SKM-1 (cell line): ENCODE results near the gene HCK.

Experiments used
- DNase-seq: peaks from one replicate; lab custom pipeline; 2025; ENCODE audit not compliant: unreplicated experiment; lab: John Stamatoyannopoulos, UW

Gene HCK

DNA sequence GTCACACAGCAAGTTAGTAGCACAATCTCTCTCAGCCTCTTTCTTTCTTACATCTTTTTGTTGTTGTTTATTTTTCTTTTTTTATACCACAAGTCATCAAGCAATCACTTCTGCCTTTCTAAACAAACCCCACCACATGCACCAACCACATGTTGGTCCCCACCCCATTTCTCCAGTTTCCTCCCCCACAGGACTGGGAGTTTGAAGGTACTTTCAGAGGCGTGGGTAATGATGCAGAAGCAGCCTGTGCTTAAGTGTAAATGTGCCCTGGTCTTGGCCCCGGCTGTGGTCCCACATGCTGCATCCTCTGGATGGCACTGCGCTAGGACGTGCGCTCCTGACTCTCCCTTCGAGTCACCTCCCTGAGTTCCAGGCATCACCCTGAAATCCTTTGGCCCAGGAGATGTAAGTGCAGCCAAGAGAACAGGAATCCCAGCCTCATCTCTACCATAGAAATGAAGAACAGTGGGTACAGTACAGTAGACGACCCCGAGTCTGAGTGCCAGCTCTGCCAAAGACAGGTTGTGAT lies 5.7 kb downstream of the HCK start:
- no peak for DNase-seq

DNA sequence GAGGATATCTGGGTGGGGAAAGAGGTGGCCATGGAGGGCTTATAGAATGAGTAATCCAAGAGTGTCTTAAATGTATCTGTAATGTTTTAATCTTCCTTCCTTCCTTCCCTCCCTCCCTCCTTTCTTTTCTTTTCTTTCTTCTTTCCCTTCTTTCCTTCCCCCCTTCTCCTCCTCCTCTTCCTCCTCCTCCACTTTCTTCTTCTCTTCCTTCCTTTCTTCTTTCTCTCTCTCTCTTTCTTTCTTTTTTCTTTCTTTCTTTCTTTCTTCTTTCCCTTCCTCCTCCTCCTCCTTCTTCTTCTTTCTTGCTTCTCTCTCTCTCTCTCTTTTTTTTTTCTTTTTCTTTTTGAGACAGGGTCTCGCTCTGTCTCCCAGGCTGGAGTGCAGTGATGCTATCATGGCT lies 7.1 kb downstream of the HCK start:
- DNase-seq = no peak

DNA sequence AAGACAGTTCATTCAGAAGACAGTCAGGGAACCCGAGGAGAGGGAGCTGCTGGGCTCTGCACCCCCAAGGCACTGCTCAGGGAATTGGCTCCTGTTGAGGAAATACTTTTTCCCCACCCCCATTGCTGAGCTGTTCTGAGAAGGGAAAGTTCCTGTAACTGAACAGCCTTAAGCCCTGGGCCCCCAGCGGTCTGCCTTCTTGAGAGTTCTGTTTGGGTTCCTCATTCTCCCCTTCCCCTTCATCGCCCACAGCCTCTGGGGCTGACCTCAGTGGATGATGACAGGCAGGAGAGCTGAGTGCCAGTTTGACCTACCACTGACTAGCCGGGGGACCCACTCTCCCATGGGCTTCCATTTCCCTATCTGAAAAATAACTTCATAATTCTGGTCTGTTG lies 10.7 kb downstream of the HCK start:
- DNase-seq = peak; percentile 96

DNA sequence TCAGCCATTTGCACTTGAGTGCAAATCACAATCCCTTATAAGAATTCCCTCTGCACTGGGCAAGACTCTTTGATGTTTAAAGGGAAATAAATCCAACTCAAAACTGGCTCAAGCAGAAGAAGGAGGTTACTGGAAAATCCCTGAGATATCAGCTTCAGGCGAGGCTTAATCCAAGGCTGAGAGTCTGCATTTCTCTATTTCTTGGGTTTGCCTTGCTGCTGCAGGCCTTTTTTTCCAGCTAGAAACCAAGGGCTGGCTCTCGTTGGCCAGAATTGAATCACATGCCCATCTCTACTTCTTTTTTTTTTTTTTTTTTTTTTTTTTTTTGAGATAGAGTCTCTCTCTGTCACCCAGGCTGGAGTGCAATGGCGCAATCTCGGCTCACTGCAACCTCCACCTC lies 11.7 kb downstream of the HCK start:
- peak; percentile 45 for DNase-seq

DNA sequence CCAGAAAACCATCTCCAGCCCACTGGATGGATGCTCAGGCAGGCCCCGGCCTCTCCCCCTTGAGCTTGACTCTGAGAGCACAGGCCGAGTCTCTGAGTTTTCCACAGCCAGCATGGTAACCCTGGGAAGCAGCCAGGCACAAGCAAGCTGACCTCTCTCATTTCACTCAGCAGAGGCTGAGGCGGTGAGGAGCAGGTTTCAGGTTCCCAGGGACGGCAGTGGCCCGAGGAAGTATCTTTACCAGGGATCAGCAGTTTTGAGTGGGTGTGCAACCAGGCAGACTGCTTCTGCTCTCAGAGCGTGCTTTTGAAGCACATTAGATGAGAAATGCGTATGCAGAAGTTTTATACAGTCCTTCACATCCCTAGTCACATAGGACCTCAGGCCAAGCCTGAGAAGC lies 12.6 kb downstream of the HCK start:
- DNase-seq = no peak

DNA sequence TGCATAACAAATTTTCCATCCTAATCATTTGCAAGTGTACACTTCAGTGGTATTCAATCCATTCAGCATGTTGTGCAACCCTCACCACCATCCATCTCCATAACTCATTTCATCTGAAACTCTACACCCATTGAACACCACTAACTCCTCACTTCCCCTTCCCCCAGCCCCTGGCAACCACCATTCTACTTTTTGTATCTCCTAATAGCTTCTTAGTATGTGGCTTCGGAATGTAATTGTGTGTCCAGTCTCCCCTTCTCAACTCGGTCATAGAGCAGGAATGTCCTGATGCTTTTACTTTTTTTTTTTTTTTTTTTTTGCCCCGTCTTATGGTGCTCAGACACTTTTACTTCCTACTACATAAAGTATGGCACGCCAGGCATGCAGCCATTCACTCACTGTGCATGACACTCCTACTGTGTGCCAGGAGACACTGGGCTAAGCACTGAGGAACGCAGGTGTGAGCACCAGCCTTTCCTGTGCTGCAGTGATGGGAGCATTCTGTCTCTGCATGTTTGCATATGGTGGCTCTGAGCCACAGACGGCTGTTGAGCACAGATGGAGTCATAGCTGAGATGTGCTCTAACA lies 15.3 kb downstream of the HCK start:
- DNase-seq = peak; percentile 43

DNA sequence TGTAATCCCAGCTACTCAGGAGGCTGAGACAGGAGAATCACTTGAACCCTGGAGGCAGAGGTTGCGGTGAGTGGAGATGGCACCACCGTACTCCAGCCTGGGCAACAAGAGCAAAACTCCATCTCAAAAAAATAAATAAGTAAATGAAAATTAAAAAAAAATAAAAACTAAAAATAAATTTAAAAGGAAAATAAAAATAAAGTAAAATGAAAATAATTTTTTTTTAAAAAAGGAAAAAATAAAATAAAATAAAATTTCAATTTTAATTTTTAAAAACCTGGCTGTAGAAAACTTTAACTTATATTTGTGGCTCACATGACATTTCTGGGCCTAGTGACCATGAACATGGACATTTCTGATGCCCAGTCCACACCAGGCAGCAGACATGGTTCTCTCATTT lies 16.1 kb downstream of the HCK start:
- no peak for DNase-seq

DNA sequence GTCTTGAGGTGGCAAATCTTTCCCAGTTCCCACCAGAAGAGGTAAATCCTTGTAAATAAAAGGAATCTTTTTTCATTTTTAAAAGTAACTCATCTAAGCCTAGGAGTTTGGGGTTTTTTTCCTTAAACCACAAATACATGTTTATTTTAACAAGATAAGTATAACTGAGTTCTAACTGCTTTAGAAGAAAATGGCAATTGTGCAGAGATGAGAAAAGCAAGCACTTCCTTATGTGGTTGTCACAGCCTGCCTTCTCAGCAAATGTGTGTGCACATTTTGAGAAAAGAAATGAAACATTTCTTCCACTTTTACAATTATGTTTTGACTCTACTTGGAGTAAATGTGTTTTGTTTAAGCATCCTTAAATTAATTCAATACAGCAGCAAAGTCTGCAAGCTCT lies 17.7 kb downstream of the HCK start:
- no peak for DNase-seq

DNA sequence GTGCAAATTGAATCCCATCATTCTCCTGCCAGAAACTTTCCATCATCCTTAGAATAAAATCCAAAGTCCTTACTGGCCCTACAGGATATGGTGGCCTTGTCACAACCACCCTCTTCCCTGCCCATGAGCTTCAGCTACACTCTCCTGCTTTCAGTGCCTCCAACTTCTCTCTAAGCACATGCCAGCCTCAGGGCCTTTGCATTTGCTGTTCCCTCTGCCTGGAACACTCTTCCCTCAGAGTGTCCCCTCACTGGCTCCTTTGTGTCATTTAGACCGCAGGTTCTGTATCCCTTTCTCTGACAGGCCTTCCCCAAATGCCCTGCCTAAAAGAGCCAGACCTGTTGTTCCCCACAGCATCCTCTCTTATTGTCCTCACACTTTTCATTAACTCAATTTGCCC lies 18.2 kb downstream of the HCK start:
- no peak for DNase-seq

DNA sequence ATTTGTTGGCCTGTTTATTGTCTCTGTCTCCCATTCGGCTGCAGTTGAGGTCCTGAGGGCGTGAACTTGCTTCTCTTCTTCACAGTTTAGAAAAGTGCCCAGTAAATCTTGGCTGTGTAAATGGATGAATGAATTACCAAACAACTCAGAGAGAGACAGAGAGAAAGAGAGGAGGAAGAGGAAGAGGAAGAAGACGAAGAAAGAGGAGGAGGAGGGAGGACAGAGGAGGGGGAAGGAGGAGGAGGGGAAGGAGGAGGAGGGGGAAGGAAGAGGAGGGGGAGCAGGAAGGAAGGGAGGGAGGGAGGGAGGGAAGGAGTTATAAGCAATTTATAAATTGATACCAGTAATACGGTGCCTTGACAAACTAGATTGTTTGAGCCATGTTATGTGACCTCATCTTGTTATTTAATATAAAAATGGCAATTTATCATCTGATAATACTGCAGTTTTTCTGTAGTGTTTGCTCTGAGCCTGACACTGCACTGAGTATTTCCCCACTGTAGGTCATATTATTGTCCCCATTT lies 18.7 kb downstream of the HCK start:
- DNase-seq = no peak

DNA sequence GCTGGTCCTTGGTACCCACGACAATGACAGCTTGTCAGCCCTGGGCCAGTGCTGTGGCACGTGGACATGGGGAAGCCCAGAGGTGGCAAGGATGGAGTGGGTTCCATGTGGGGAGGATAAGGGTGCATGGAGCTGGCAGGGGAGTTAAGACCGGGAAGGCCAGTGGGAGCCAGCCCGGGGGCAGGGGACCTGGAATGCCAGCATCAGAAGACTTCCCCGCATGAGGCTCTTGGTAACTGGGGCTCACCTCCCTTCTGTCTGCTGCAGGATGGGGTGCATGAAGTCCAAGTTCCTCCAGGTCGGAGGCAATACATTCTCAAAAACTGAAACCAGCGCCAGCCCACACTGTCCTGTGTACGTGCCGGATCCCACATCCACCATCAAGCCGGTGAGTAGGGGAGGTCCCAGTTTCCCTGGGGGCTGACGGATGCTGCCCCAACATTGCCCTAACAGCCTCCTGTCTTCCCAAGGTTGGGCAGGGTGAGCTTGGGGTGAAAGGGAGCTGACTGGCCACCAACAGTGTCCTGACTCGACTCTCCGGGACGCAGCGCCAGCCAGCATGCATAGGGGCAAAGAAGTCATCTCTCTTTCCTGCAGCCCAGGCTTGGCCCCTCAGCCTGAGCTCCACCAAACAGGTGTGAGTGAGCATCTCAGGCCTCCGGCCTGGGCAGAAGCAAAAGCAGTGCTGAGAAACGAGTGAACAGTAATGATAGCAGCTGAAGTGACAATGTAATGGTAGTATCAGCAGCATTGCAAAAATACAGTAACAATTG lies 19.5 kb downstream of the HCK start:
- no peak for DNase-seq

DNA sequence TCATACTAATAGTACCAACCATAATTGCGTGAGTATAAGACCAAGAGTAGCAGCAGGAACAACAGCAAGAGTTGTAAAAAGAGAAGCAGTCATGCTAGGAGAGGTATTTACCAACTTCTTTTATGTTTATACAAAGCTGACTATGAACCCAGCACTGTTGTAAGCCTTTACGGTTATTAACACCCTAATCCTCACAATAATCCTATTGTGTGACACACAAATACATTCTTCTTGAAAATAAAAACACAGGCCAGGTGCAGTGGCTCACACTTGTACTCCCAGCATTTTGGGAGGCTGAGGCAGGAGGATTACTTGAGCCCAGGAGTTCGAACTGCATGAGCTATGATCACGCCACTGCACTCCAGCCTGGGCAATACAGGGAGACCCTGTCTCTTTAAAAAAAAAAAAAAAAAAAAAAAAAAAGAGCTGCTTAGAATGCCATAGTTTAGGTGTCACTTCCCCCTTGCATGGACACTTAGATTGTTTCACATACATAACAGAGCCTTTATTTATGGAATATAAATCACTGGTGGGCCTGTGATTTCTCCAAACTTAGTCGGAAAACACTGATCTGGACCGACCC lies 20.2 kb downstream of the HCK start:
- no peak for DNase-seq

DNA sequence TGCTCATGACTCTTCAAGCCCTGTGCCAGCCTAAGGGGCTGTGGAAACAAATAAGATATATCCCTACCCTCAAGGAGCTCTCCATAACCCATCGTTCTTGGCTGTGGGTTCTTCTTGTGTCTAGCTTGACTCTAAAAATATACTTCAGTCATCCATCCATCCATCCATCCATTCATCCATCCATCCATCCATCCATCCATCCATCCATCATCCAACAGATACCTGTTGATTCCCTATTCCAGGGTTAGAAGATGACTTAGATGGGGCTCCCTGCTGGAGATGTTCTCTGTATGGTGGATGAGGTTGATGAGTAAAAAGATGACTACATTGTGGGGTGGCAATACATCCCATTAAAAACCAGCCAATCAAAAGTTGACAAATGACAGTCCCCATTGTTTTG lies 23.5 kb downstream of the HCK start:
- no peak for DNase-seq

DNA sequence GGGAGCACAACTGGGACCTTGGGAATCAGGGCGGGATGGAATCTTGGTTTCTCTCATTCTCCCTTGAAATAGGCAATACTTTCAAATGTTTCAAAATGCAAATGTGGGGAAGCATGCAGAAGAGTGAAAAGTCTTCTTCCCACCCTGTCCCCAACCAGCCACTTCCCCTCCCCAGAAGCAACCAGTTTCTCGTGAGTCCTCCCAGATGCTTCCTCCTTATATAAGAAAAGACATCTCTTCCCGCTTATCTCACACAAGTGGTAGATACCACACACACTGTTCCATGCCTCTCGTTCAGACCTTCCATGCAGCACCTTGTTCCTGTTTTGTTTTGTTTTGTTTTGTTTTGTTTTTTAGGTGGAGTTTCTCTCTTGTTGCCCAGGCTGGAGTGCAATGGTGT lies 25.1 kb downstream of the HCK start:
- no peak for DNase-seq

DNA sequence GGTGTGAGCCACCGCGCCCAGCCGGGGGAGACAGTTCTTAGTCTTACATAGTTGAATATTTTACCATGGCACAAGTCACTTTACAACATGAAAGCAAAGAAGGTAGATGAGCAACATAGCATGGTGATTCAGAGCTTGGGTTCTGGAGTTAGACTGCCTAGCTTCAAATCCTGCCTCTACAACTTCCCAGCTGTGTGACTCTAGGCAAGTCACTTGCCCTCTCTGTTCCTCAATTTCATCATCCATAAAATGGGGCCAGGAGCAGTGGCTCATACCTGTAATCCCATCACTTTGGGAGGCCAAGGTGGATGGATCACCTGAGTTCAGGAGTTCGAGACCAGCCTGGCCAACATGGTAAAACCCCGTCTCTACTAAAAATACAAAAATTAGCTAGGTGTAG lies 26.3 kb downstream of the HCK start:
- no peak for DNase-seq

DNA sequence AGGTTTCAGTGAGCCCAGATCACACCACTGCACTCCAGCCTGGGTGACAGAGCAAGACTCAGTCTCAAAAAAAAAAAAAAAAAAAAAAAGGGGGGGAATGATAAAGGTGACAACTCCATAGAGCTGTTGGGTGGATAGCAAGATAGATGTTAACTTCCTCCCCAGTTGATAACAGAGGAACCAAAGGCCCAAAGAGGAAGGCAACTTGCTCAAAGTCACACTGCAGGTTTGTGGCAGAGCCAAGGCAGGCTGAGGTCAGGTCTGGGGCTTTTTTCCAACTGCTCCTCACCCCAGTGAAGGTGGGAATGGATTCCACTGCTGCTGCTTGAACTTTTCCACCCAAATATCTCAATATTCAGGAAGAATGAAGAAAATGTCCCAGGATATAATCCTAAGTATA lies 26.7 kb downstream of the HCK start:
- DNase-seq = peak; percentile 55

DNA sequence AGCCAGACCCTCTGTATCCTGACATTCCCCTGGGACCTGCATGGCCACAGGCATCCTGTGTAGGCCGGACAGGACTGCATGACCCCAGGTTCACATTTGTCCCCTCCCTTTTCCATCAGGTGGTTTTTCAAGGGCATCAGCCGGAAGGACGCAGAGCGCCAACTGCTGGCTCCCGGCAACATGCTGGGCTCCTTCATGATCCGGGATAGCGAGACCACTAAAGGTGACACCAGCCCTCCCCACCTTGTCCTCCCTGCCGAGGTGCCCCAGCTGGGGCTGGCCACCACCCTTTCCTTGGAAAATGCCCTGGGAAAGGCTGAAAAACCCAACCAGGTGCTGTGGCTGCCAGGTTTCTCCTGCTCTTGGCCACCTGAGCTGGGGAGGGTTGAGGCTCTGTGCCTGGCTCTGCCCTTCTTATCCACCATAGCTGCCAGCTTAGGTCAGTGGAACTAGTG lies 27.6 kb downstream of the HCK start:
- no peak for DNase-seq

DNA sequence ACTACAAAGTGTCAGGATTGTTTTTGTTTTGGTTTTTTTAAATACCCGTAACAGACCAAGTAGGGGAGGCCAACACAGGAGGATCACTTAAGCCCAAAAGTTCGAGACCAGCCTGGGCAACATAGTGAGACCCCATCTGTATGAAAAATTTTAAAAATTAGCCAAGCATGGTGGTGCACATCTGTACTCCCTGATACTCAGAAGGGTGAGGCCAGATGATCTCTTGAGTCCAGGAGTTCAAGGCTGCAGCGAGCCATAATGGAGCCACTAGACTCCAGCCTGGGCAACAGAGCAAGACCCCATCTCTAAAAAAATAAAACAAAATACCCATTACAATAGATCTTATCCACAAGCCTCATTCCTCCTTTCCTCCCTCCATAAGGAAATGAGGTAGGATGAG lies 28.7 kb downstream of the HCK start:
- no peak for DNase-seq

DNA sequence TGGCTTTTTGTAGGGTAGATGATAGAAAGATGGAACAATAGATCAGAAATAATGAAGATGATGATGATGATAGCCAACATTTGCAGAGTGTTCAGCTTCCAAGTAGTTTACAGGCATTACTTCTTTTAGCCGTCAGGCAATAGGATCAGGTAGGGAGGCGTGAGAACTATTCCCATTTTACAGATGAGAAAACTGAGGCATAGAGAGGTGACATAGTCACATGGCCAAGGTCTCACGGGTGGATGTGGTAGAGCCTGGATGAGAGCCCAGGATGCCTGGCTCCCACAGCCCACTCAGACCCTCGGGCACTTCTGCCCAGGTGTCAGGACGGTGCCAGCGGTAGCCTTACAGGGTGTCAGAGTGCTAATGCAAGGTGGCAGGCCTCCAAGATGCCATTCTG lies 31.4 kb downstream of the HCK start:
- DNase-seq = no peak

DNA sequence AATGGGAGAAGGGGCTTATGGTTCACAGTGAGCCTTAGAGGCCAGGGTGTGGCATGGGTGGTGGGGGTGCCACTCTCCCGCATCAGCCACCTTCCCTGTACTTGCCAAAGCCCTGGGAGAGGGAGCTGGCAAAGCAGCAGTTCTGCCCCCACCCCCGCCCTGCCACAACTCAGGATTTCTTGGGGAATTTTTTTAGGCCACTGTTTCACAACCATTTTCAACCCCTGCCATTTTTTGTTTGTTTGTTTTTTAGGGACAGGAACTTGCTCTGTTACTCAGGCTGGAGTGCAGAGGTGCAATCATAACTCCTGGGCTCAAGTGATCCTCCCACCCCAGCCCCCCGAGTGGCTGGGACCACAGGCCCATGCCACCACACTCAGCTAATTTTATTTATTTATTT lies 35.0 kb downstream of the HCK start:
- no peak for DNase-seq

DNA sequence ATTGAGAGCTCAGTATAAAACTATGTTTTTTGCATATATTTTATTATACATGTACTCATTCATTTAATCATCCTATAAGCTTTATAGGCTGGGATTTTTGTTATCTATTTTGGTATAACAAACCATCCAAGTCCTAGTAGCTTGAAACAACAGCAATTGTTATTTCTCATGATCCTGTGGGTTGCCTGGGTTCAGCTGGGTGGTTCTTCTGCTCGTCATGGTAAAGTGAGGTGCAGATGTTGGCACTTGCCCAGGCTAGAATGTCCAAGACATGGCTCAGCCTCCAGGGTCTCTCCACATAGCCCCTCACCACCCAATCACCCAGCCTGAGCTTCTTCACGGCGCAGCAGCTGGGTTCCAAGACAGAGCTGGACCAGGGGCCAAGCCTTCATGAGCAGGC lies 36.7 kb downstream of the HCK start:
- DNase-seq = no peak
